Colonic mucosa (tissue), 4 donors: Measurements from ENCODE around the gene GIGYF2. TPM values are rescaled to one million over a fixed set of nuclear protein-coding genes. Genes with fewer than 3 reads are reported as not detected.
A peak's percentile ranks its signal among the peaks of the same experiment; 100 is the strongest.
"Not testable (repeated sequence)": the region's sequence is repeated elsewhere in the genome, so short reads cannot be mapped to it uniquely, and the experiment has no call there.

Source experiments
- DNase-seq: peaks from one replicate; pipeline ENCODE4 v3.0.0-alpha.2; 2020
- H3K27ac ChIP-seq: fragments of 200-600 bp; one replicate; pipeline ENCODE4 v1.8.0; 2021
- H3K27me3 ChIP-seq: fragments of 200-600 bp; one replicate; pipeline ENCODE4 v1.8.0; 2021
- H3K36me3 ChIP-seq: fragments of 200-600 bp; one replicate; pipeline ENCODE4 v1.8.0; 2021
- H3K4me1 ChIP-seq: fragments of 200-600 bp; one replicate; pipeline ENCODE4 v1.8.0; 2021; ENCODE audit warnings: mild to moderate bottlenecking
- H3K4me3 ChIP-seq: fragments of 200-600 bp; one replicate; pipeline ENCODE4 v1.8.0; 2021
- H3K9ac ChIP-seq, 2 donors: one replicate each; pipeline ENCODE4 v1.7.0; 2013; ENCODE audit warnings: control low read depth in 2 of 2, low read depth in 2 of 2, low read length in 2 of 2
- H3K9me3 ChIP-seq: fragments of 200-600 bp; one replicate; pipeline ENCODE4 v1.8.0; 2021
- CTCF ChIP-seq: fragments of 200-600 bp; IDR thresholded peaks from one replicate; pipeline ENCODE4 v1.8.0; 2022; ENCODE audit warnings: antibody characterized with exemption, mild to moderate bottlenecking
- intact Hi-C: fragments of 100-400 bp; cut with DNase I; formaldehyde crosslinking; loops from one replicate; pipeline ENCODE4 v1.14.1; 2022
- total RNA-seq, 2 donors: library from RNA; stranded (reverse); fragmentation: NEBNext Ultra II Directional in 1 of 2; extraction: Animal tissue kit (Norgen Biotek cat#: 25700) in 1 of 2; gene quantifications; one replicate each; pipeline ENCODE4 v1.2.1, GENCODE V29; 2021
- donor health status: healthy.
- donor health status: DM: no; HTN: no; CAD: no.
- donor health status: DM: no; HTN: no; CAD: no.

Gene GIGYF2
- total RNA-seq, 2 donors from 2014 or later, result 48.8 to 49.3 TPM

- Histone ChIP-seq H3K9ac (no peak overlapping the region), H3K9me3 (no peaks in the 10 kb centered on the region), H3K27ac (no peak overlapping the region), H3K4me1 (no peaks in the 10 kb centered on the region), H3K27me3 (no peaks in the 10 kb centered on the region), H3K36me3 (no peaks in the 10 kb centered on the region), H3K4me3 (no peak overlapping the region)
- intact Hi-C loops, result no loop called here
- TF ChIP-seq CTCF, result no peak
- no peak for DNase-seq
These were observed 7.8 kb upstream of the GIGYF2 start for GRCh38 chr2:232689152-232689910.

GRCh38 chr2:232691117-232691516 lies 6.0 kb upstream of the GIGYF2 start:
- H3K4me1 ChIP-seq, DNase-seq, H3K27ac ChIP-seq: not testable (repeated sequence)

GRCh38 chr2:232693344-232693743 lies 3.8 kb upstream of the GIGYF2 start:
- intact Hi-C loops, result no loop called here

More at GRCh38 chr2:232691117-232691516, 6.0 kb upstream of the GIGYF2 start:
- H3K4me3 ChIP-seq, H3K9me3 ChIP-seq, H3K27me3 ChIP-seq, intact Hi-C loops, H3K9ac ChIP-seq, H3K36me3 ChIP-seq: not testable (repeated sequence)

GRCh38 chr2:232696609-232697058 lies 497 bp upstream of the GIGYF2 start:
- Histone ChIP-seq H3K4me3 (peak overlapping the region; percentile 99), H3K9me3 (no peaks in the 10 kb centered on the region), H3K27me3 (no peaks in the 10 kb centered on the region), H3K36me3 (no peaks in the 10 kb centered on the region), H3K9ac (peak overlapping the region; percentile 16 to 91), H3K4me1 (no peaks in the 10 kb centered on the region), H3K27ac (peak overlapping the region; percentile 94)
- intact Hi-C loops, result no loop called here
- DNase-seq, result no peak
- no peak for TF ChIP-seq CTCF

More at GRCh38 chr2:232693344-232693743, 3.8 kb upstream of the GIGYF2 start:
- Histone ChIP-seq H3K27ac (no peak overlapping the region), H3K4me1 (no peaks in the 10 kb centered on the region), H3K9me3 (no peaks in the 10 kb centered on the region), H3K4me3 (no peak overlapping the region), H3K36me3 (no peaks in the 10 kb centered on the region), H3K9ac (no peak overlapping the region), H3K27me3 (no peaks in the 10 kb centered on the region)
- TF ChIP-seq CTCF, result no peak
- DNase-seq, result no peak

GRCh38 chr2:232697807-232698110 lies 628 bp downstream of the GIGYF2 start:
- DNase-seq, result no peak
- Histone ChIP-seq H3K9ac (peak overlapping the region; percentile 91 to 98), H3K9me3 (no peaks in the 10 kb centered on the region), H3K36me3 (no peaks in the 10 kb centered on the region), H3K27me3 (no peaks in the 10 kb centered on the region), H3K4me1 (no peaks in the 10 kb centered on the region), H3K4me3 (peak overlapping the region; percentile 99), H3K27ac (peak overlapping the region; percentile 94)
- intact Hi-C loops, result no loop called here
- no peak for TF ChIP-seq CTCF

GRCh38 chr2:232698556-232699091 lies 1.5 kb downstream of the GIGYF2 start:
- Histone ChIP-seq H3K36me3 (no peaks in the 10 kb centered on the region), H3K27me3 (no peaks in the 10 kb centered on the region), H3K4me1 (no peaks in the 10 kb centered on the region), H3K27ac (no peak overlapping the region), H3K9me3 (no peaks in the 10 kb centered on the region), H3K9ac (peak overlapping the region in 1 of 2 donors; percentile 17), H3K4me3 (peak overlapping the region; percentile 99)
- intact Hi-C loops, result no loop called here
- DNase-seq, result no peak
- TF ChIP-seq CTCF, result no peak
